ENCODE data around the gene ROR2.
"Not testable (repeated sequence)": the region's sequence is repeated elsewhere in the genome, so short reads cannot be mapped to it uniquely, and the experiment has no call there.

DNA sequence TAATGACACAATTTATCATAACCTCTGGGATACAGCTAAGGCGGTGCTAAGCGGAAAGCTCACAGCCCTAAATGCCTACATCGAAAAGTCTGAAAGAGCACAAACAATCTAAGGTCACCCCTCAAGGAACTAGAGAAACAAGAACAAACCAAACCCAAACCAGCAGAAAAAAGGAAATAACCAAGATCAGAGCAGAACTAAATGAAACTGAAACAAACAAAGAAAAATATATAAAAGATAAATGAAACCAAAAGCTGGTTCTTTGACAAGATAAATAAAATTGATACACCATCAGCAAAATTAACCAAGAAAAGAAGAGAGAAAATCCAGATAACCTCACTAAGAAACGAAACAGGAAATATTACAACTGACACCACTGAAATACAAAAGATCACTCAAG lies 409.5 kb downstream of the ROR2 start:
- TF ChIP-seq, protein P1, sequence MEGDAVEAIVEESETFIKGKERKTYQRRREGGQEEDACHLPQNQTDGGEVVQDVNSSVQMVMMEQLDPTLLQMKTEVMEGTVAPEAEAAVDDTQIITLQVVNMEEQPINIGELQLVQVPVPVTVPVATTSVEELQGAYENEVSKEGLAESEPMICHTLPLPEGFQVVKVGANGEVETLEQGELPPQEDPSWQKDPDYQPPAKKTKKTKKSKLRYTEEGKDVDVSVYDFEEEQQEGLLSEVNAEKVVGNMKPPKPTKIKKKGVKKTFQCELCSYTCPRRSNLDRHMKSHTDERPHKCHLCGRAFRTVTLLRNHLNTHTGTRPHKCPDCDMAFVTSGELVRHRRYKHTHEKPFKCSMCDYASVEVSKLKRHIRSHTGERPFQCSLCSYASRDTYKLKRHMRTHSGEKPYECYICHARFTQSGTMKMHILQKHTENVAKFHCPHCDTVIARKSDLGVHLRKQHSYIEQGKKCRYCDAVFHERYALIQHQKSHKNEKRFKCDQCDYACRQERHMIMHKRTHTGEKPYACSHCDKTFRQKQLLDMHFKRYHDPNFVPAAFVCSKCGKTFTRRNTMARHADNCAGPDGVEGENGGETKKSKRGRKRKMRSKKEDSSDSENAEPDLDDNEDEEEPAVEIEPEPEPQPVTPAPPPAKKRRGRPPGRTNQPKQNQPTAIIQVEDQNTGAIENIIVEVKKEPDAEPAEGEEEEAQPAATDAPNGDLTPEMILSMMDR (IDR thresholded peaks at IDR 0.05; ENCODE audit: insufficient read depth, low read length, poor library complexity, severe bottlenecking), result not testable (repeated sequence)
- not testable (repeated sequence) for TF ChIP-seq EZH2phosphoT487 (conservative IDR thresholded peaks at IDR 0.05; ENCODE audit: low read length)
